ENCODE data around the gene OR4N5. TPM values are rescaled to one million over a fixed set of nuclear protein-coding genes. Genes with fewer than 3 reads are reported as not detected.
"Not testable (repeated sequence)": the region's sequence is repeated elsewhere in the genome, so short reads cannot be mapped to it uniquely, and the experiment has no call there.

OR4N5 gene
- total and polyA plus RNA-seq, 2 experiments from 2014 or later = not detected

- Histone ChIP-seq H3K79me2 (replicated peaks; ENCODE audit: insufficient read depth) (no peaks in the 10 kb centered on the region), H3K36me3 (ENCODE audit: insufficient read depth) (peaks cover 7% of the 10 kb centered on the region), H3K4me1 (ENCODE audit: insufficient read depth) (no peaks in the 10 kb centered on the region), H3K27me3 (ENCODE audit: insufficient read depth) (no peaks in the 10 kb centered on the region), H3K27ac (ENCODE audit: low read depth) (no peak overlapping the region), H3K4me2 (no peak overlapping the region), H4K20me1 (replicated peaks; ENCODE audit: insufficient read depth) (no peaks in the 10 kb centered on the region), H2AFZ (no peak overlapping the region), H3F3A (replicated peaks; ENCODE audit: low read depth) (no peaks in the 10 kb centered on the region), H3K9me2 (ENCODE audit: insufficient read depth) (no peaks in the 10 kb centered on the region), H3K4me3 (no peak overlapping the region)
- H3K27me3 Mint-ChIP-seq (ENCODE audit: insufficient read depth, low read depth, poor library complexity) = no peaks in the 10 kb centered on the region
- DNase-seq (ENCODE audit: low spot score) (no peak), ATAC-seq (no peak)
- no peak overlapping the region for H3K27ac Mint-ChIP-seq
- TF ChIP-seq ZNF331 (CRISPR knock-in tag; IDR thresholded peaks at IDR 0.05; ENCODE audit: low read depth) (no peak), REST (IDR thresholded peaks at IDR 0.05; ENCODE audit: unreplicated experiment) (no peak), STAT1 (IDR thresholded peaks at IDR 0.05; ENCODE audit: unreplicated experiment) (no peak), CREB1 (CRISPR knock-in tag; IDR thresholded peaks at IDR 0.05; ENCODE audit: low read depth) (no peak), ZNF462 (CRISPR knock-in tag; IDR thresholded peaks at IDR 0.05) (no peak)
- peaks cover 11% of the 10 kb centered on the region for H3K36me3 Mint-ChIP-seq (ENCODE audit: low read depth)
- no peaks in the 10 kb centered on the region for H3K4me1 Mint-ChIP-seq
- no peak overlapping the region for H3K4me3 Mint-ChIP-seq
- peaks cover 76% of the 10 kb centered on the region for H3K9me3 Mint-ChIP-seq
These were observed 45.2 kb upstream of the OR4N5 start for GRCh38 chr14:20093442-20093841.

- H3K4me2 ChIP-seq; DNase-seq (ENCODE audit: low spot score); H3K9me2 ChIP-seq (ENCODE audit: insufficient read depth); H4K20me1 ChIP-seq (replicated peaks; ENCODE audit: insufficient read depth); H3K4me3 Mint-ChIP-seq; ATAC-seq; H2AFZ ChIP-seq; H3K4me1 Mint-ChIP-seq; H3F3A ChIP-seq (replicated peaks; ENCODE audit: low read depth); H3K79me2 ChIP-seq (replicated peaks; ENCODE audit: insufficient read depth); H3K27me3 Mint-ChIP-seq (ENCODE audit: insufficient read depth, low read depth, poor library complexity); H3K4me1 ChIP-seq (ENCODE audit: insufficient read depth); H3K36me3 ChIP-seq (ENCODE audit: insufficient read depth); H3K27ac Mint-ChIP-seq; H3K27me3 ChIP-seq (ENCODE audit: insufficient read depth); H3K27ac ChIP-seq (ENCODE audit: low read depth); H3K4me3 ChIP-seq: not testable (repeated sequence)
- Mint-ChIP-seq H3K36me3 (ENCODE audit: low read depth) (peaks cover 12% of the 10 kb centered on the region), H3K9me3 (peaks cover 76% of the 10 kb centered on the region)
These were observed 39.5 kb upstream of the OR4N5 start for GRCh38 chr14:20098926-20099770.

Data from GM23338 (cell line).